H1 (cell line): ENCODE measurements around the gene N4BP3. TPM values are rescaled to one million over a fixed set of nuclear protein-coding genes. Genes with fewer than 3 reads are reported as not detected.

ENCODE experiments used
- BRCA1 ChIP-seq: IDR thresholded peaks from 2 replicates; pipeline ENCODE4 v1.6.1; 2012; ENCODE audit warnings: low read depth, low read length, improper control_type of control experiment
- GTF2F1 ChIP-seq: IDR thresholded peaks from 2 replicates; pipeline ENCODE4 v1.6.1; 2012; ENCODE audit warnings: low read depth, low read length, improper control_type of control experiment, borderline replicate concordance
- HDAC6 ChIP-seq: IDR thresholded peaks from one replicate; pipeline ENCODE4 v1.7.1; 2012; ENCODE audit warnings: low read depth, mild to moderate bottlenecking, inconsistent platforms, low read length, moderate library complexity
- JUN ChIP-seq: IDR thresholded peaks from 2 replicates; pipeline ENCODE4 v1.6.1; 2011; ENCODE audit warnings: low read depth, mild to moderate bottlenecking, improper control_type of control experiment, low read length
- polyA plus RNA-seq, 7 experiments: library from polyadenylated mRNA; depleted of rRNA in 3 of 7; stranded (reverse) in 5 of 7; unstranded in 2 of 7; fragments of >200 nt in 5 of 7; fragments of 200-250 nt in 2 of 7; gene quantifications; 1 replicate in 5 of 7; 2 replicates in 1 of 7; 4 replicates in 1 of 7; pipeline versions ENCODE4 v1.2.1 to v1.2.3, GENCODE V29; 2011 to 2013; ENCODE audit warnings: missing spikeins in 2 of 7, mixed read lengths in 2 of 7
- total RNA-seq: library from RNA; stranded (reverse); fragmentation: NEBNext Ultra II Directional; extraction: Animal tissue kit (Norgen Biotek cat#: 25700); gene quantifications from 2 replicates; pipeline ENCODE4 v1.2.1, GENCODE V29; 2021

Gene N4BP3
- total and polyA plus RNA-seq, 2 of the 8 experiments (the other 6 are each of a cell fraction or from before 2014, with no cell fraction given): 13.1 to 39.2 TPM

GRCh38 chr5:178110511-178110910 lies 2.8 kb upstream of the N4BP3 start (continued):
- TF ChIP-seq GTF2F1 (no peak), JUN (no peak), HDAC6 (no peak), BRCA1 (no peak)
